RCC 7860 (cell line): ENCODE results near the gene CDK19.
"Not testable (repeated sequence)": the region's sequence is repeated elsewhere in the genome, so short reads cannot be mapped to it uniquely, and the experiment has no call there.

Experiments
- DNase-seq: peaks from one replicate; pipeline ENCODE4 v3.0.0-alpha.2; 2015; ENCODE audit warnings: low spot score
- FAIRE-seq: peaks from 2 replicates; lab custom pipeline; 2012; peaks lifted over from hg19 to GRCh38; lab: Jason Lieb, UNC

The CDK19 gene

GRCh38 chr6:110595112-110595511 is 220.2 kb downstream of the CDK19 start:
- DNase-seq (no peak), FAIRE-seq (no peak)

- FAIRE-seq, result no peak
- DNase-seq, result no peak
Observed at GRCh38 chr6:110593637-110594036, 221.6 kb downstream of the CDK19 start.

DNA sequence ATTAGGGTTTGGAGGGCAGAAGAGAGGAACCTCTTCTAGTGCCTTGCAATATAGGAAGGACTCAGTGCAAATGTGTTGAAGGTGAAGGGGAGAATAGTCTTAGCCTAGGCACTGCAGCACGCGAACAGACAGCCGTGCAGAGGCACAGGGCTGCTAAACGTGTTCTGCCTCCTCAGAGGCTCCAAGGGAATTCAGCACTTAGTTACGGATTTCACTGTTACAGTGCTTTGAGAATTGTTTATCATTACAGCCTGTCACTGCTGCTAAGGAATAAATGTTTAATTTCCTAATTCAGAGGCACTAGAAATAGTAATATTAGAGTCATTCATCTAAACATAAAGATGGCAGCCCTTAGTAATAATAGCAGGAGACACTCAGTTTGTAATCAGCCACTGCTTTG is 222.5 kb downstream of the CDK19 start:
- DNase-seq (no peak), FAIRE-seq (no peak)

GRCh38 chr6:110590821-110591351 is 224.4 kb downstream of the CDK19 start:
- no peak for DNase-seq
- no peak for FAIRE-seq

DNA sequence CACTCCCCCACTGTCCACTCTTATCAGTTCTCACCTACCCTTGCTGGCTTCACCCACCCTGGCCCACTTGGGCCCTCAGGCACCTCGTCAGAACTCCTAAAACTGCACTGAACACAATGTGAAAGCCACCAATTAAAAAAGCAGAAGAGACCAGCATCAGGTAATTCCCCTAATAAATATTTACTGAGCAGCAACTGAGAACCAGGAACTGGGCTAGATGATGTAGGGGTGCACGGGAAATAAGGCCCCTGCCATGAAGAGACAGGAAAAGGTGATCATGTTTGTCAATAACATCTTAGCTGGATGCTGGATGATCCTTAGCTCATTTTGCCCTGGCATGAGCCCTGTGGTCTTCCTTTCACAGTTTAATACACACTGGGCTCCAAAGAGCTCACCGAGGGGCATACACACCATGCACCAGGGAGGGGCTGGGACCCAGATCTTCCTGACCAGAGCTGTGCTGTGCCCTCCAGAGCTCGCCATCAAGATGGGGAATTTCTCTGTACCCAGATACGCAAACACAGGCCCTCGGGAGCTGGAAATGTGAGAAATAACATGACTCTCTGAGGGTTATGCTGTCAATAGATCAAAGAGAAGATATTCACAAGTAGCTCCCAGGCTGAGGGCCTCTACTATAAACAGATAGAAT is 225.3 kb downstream of the CDK19 start:
- FAIRE-seq (no peak), DNase-seq (no peak)

DNA sequence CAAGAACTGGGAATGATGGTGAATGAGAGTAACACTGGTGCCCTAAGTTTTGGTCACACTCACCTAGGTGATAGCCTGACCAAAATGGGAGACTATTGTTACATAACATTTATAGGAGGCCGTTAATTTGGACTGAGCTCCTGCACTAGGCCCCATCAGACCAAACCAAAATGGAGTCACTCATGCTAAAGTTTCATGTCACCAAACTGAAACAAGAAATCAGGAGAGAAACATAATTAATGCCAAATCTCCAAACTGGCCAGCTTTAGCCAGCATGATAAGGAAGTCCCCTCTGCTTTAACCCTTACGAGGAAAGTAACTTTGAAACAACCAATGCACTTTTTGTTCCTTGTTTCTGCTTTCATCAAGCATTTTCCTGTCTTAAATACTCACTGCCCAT is 227.9 kb downstream of the CDK19 start:
- DNase-seq (no peak), FAIRE-seq (no peak)

GRCh38 chr6:110581679-110582078 is 233.6 kb downstream of the CDK19 start:
- no peak for FAIRE-seq
- no peak for DNase-seq

- not testable (repeated sequence) for FAIRE-seq, DNase-seq
Observed at GRCh38 chr6:110577596-110578167, 237.6 kb downstream of the CDK19 start.

DNA sequence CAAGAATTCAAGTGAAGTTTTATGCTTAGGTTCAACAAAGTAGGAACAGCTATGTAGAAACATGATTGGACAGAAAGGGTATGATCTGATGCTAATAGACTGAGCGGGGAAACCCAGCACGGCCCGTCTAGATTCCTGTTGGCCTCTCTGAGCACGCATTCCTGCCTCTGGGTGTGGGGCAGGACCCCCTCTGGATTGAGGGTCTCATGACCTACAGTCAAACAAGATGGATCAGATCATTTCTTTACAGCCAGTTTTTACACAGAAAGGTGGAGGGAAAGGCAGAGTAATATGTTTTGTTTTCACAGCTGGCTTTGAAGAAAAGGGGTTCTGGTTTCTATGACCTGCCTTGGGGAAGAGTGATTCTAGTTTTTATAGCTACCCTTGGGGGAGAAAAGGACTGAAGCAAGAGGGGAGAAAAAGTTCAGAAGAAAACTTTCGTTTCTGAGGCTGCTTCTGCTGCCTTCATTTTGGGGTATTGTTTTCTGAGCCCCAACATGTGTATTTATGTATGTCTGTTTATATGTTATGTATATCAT is 239.3 kb downstream of the CDK19 start:
- DNase-seq (no peak), FAIRE-seq (no peak)

GRCh38 chr6:110574817-110575216 is 240.5 kb downstream of the CDK19 start:
- DNase-seq (no peak), FAIRE-seq (no peak)

- no peak for FAIRE-seq
- no peak for DNase-seq
Observed at GRCh38 chr6:110573537-110573936, 241.7 kb downstream of the CDK19 start.

DNA sequence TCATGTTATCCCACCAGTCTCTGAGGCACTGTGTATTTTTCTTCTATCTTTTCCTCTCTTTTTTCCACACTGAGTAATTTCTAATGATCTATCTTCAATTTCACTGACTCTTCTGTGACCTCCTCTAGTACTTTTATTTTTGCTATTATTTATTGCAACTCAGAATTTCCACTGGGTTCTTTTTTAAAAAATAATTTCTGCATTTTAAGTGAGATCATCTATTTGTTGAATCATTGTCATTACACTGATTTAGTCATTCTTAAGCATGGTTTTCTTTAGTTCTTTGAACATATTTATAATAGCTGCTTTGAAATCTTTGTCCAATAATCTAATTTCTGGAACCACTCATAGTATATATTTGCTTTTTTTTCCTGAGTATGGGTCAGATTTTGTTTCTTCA is 242.1 kb downstream of the CDK19 start:
- DNase-seq (no peak), FAIRE-seq (no peak)

DNA sequence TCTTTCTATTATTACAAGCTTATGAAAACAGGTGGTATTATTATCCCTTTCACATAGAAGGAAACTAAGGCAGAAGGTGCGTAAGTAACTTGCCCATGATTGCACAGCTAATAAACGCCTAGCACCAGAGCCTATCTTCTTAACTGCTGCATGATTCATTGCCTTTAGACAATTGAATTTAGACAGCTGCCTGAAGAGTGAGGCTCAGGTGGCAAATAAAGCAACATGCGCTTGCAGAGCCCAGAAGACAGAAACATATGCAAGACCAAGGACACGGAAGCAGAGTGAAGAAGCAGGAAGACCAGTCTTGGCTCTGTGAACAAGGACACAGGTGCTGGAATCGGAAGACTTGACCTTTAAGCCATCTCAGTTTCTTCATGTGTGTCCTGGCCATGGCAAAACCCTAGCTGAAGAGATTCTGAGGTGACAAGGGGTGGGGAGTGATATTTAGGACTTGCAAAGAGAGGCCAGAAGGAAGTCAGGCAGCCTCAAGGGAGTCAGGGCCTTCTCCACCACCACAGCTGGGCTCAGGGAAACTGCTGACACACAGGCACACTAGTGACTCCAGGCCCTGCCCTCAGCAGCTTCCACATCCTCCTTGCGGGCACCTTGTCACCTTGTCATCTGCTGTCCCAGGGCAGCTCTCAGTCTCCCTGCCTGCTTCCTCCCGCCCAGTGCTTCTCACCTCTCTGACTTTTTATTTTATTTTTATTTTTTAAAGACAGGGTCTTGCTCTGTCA is 247.1 kb downstream of the CDK19 start:
- DNase-seq (no peak), FAIRE-seq (no peak)

DNA sequence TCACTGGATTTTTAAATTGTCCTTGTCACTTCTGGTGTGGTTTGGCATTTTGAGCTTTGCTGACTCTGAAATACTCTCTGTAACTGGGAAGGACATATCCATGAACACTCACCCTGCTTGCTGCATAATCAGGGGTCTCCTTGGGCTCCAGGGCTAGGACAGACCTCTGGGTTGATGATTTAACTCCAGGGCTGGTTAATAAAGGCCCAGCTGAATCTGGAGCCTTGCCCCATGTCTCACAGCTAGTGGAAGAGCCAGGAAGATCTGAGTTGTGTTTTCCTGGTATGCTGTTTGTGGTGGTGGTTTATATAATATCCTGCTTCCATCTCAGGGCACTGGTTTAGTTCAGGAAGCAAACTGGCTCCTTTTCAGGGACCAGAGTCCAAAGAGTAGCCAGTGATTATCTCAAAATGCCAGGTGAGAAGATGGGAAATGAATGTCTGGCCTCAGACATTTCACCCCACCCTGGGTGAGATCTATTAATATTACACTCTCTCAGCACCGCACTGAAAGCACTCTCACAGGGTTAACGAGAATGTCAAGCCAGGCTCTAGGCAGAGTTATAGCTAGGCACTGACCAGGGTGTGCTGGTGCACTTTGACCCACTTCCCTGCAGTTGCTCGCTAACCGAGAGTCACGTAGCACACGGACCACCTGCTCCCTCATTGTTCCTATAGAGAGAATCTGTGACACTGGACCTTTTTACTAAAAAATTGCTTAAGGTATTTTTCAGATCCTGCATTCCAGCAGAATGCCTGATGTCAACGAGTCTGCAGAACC is 248.7 kb downstream of the CDK19 start:
- FAIRE-seq, result peak; percentile 51
- DNase-seq, result peak; percentile 11

GRCh38 chr6:110564703-110565421 is 250.4 kb downstream of the CDK19 start:
- no peak for FAIRE-seq
- DNase-seq, result no peak

GRCh38 chr6:110563711-110564110 is 251.6 kb downstream of the CDK19 start:
- DNase-seq, result no peak
- FAIRE-seq, result no peak

DNA sequence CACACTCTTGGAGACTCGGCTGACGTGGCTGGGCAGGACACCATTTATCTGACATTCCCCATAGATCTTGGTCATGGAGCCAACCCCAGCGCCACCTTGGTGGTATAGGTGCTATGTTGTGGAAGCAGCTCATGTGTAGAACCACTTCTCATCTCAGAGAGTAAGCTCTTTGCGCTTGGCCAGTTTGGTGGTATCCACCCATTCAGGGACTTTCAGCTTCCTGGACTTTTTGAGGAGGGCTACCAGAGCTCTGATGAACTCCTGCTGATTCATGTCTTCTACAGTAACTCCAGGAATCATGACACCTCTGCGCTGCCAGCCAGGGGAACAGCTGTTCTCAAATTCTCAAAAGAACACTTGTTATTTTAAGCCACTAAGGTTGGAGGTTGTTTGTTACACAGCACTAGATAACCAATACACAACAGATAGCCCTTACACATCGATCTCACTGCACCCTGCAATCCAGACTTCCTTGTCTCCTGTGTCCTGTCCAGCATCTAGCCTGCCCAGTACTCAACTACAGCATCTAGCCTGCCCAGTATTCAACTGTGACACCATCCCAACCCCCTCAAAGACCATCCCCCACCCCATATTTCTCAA is 252.9 kb downstream of the CDK19 start:
- FAIRE-seq (no peak), DNase-seq (no peak)

DNA sequence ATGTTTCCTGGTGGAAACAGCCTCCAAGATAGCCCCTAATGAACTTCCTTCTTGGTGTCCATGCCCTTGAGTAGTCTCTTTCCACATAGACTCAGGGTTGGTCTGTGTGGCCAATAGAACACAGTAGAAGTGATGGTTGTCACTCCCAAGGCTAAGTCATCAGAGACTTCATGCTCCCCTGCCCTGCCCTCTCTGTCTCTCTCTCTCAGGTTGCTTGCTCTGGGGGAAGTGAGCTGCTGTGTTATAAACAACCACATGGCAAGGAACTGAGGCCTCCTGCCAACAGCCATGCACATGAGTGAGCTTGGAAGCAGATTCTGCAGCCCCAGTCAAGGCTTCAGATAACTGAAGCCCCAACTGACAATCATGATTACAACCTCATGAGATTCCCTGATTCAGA is 253.6 kb downstream of the CDK19 start:
- no peak for DNase-seq
- FAIRE-seq, result no peak

- DNase-seq (no peak), FAIRE-seq (no peak)
Observed at GRCh38 chr6:110561008-110561396, 254.3 kb downstream of the CDK19 start.
